Peyer's patch (tissue), 4 donors: Measurements from ENCODE around the gene CHRNA1.

Source experiments
- POLR2A ChIP-seq, 2 donors: fragments of 450-650 bp; IDR thresholded peaks; one replicate each; pipeline ENCODE4 v1.5.1; 2017; ENCODE audit warnings: antibody characterized with exemption in 2 of 2, mild to moderate bottlenecking in 2 of 2, moderate library complexity in 2 of 2
- TF ChIP-seq, protein P1 (sequence below), 6 experiments: fragments of 450-650 bp in 4 of 6; fragments of 200-600 bp in 2 of 6; sonication (generic) in 1 of 6; IDR thresholded peaks; one replicate each; pipeline ENCODE4 v1.5.1; 2017 to 2019; ENCODE audit warnings: antibody characterized with exemption in 6 of 6, mild to moderate bottlenecking in 3 of 6, moderate library complexity in 1 of 6

DNA sequence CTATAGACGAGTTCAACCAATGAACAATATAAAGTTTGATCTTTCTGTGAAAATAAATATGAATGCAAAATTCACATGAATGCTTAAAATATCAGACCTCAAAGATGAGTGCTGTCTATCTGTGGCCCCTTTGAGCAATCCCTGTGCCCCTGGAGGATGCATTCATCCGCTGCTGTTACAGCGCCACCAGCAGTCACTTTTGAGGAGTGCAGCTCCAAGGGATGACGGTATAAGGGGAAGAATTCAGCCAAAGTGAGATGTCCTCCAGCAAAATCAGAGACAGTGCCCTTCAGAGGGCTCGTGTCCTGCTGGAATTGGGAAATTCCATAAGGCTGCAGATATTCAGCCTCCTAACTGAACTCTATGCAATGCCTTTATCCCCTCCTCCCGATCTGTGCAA is 12.0 kb upstream of the CHRNA1 start:
- TF ChIP-seq, protein P1, sequence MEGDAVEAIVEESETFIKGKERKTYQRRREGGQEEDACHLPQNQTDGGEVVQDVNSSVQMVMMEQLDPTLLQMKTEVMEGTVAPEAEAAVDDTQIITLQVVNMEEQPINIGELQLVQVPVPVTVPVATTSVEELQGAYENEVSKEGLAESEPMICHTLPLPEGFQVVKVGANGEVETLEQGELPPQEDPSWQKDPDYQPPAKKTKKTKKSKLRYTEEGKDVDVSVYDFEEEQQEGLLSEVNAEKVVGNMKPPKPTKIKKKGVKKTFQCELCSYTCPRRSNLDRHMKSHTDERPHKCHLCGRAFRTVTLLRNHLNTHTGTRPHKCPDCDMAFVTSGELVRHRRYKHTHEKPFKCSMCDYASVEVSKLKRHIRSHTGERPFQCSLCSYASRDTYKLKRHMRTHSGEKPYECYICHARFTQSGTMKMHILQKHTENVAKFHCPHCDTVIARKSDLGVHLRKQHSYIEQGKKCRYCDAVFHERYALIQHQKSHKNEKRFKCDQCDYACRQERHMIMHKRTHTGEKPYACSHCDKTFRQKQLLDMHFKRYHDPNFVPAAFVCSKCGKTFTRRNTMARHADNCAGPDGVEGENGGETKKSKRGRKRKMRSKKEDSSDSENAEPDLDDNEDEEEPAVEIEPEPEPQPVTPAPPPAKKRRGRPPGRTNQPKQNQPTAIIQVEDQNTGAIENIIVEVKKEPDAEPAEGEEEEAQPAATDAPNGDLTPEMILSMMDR (IDR thresholded peaks at IDR 0.05), result no peak
- TF ChIP-seq POLR2A (IDR thresholded peaks at IDR 0.05), result no peak
